NCI-H128 (cell line): ENCODE data around the gene LUC7L3.

Experiments used
- DNase-seq: peaks from one replicate; lab custom pipeline; 2025; ENCODE audit not compliant: unreplicated experiment; lab: John Stamatoyannopoulos, UW

Gene LUC7L3

GRCh38 chr17:50749245-50749644 is 29.8 kb downstream of the LUC7L3 start:
- no peak for DNase-seq

GRCh38 chr17:50754521-50754920 is 35.1 kb downstream of the LUC7L3 start:
- no peak for DNase-seq

GRCh38 chr17:50758524-50758923 is 39.1 kb downstream of the LUC7L3 start:
- DNase-seq = no peak

GRCh38 chr17:50758989-50759544 is 39.7 kb downstream of the LUC7L3 start:
- DNase-seq = no peak

DNA sequence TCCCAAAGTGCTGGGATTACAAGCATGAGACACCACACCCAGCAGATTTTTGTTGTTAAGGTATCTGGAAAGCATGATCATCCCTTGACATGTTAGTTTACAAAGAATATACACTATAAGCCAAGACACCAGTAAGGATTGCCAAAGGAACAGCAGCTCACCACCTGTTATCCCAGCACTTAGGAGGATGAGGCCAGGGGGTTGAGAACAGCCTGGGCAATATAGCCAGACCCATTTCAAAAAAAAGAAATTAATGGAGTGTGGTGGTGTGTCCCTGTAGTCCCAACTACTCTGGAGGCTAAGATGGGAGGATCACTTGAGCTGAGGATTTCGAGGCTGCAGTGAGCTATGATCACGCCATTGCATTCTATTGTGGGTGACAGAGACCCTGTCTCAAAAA is 42.8 kb downstream of the LUC7L3 start:
- DNase-seq = no peak

- DNase-seq = no peak
Measured at GRCh38 chr17:50763716-50764475, 44.5 kb downstream of the LUC7L3 start.

- no peak for DNase-seq
Measured at GRCh38 chr17:50764734-50765149, 45.3 kb downstream of the LUC7L3 start.

DNA sequence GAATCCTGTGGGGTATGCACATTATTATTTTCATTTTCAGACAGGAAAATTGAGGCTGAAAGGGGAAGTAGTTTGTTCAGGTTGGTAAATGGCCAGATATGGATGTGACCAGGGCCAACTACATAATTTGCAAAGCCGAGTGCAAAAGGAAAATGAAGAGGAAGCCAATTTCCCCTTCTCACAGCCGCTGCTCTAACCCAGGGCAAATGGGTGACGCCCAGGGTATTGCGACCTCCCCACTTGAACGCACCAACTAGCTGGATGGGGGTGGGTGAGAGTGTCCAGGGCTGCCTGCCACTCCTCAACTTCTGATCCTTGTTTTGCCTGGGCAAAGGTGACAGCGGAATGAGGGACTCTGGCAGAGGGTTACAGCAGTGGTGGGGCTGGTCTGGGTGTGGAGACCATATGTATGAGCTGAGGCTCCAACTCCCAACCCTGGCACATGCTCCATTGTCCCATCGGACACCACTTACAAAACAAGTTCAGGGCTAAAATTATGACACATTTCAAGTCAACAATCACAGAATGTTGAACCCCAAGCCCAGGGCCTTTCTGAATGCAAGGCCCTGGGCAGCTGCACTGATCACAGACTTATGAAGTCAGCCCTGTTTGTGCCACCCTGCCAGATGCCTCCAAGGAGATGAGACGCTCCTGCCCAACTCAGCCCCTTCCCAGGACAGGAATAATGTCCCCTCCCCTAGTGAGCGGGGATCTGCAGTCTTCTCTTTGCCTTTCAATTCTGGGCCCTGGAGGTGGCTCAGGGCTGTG is 46.2 kb downstream of the LUC7L3 start:
- DNase-seq = no peak

DNA sequence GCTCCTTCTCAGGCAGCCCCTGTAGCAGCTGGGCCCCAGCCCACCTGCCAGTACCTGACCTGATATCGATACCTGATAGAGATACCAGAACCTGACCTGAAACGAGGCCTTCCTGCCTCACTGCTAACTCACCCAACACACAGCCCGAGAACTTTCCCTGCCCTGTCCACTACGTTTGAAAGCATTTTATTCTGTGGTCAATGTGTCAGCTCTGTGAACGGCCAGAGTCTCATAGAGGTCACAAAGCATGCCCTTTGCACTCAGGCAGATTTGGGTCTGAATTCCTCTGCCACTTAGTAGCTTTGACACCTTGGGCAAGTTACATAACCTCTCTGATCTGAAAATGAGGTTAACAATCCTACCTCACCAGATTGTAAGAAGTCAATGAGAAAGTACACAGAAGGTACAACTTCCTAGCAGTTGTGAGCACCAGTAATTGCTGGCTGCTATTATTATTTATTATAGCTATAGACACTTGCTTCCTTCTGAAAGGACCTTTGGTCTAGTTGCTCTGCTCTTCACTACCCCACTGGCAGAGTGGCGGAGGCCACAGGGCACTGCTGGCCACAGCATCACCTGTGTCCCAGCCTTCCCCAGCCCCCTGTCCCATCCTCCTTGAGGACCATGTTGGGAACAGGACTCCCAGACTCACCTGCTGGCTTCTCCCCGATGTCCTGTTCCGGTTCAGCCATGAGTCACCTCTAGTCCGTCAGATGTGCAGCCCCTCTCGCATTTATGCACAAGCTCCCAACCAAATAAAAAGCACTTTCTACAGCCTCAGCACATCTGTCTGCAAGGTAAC is 47.0 kb downstream of the LUC7L3 start:
- DNase-seq = no peak

DNA sequence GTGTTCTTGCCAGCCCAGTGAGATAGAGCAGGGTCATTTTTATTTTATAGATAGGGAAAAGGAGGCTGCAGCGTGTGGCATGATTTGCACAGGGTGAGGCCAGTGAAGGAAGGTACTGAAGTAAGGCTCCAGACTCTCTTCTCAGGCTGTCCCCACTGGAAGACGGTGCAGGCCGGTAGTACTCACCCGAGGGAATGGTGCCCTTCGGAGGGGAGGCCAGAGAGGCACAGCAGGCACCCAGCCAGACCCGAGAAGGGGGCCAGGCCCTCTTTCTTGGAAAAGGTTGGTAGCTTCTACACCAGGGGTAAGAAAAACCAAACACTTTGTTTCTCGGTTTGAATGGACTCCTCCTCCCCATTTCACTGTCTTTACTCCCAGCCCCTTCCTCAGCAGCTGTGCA is 47.6 kb downstream of the LUC7L3 start:
- DNase-seq = no peak

DNA sequence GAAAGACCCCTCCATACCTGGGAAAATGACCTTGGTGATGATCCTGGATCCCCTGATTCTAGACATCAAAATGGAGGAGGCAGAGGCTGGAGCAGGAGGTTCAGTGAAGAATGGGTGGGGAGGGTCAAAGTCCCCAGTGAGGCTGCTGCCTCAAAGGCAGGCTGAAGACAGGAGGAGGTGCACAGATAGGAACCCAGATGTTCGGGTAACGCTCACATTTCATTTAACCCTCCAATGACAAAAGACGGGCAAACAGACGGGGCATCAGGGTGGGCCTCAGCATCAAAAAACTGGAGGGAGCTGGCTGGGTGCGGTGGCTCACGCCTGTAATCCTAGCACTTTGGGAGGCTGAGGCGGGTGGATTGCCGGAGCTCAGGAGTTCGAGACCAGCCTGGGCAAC is 48.0 kb downstream of the LUC7L3 start, which contains the start of gene ANKRD40CL:
Gene ANKRD40CL, minus strand, starts transcription at position 73 of the 400 bp plus-strand sequence. CDS start 605 bp downstream, outside the sequence.
- DNase-seq = no peak

- DNase-seq = no peak
Measured at GRCh38 chr17:50768346-50768761, 49.0 kb downstream of the LUC7L3 start.

DNA sequence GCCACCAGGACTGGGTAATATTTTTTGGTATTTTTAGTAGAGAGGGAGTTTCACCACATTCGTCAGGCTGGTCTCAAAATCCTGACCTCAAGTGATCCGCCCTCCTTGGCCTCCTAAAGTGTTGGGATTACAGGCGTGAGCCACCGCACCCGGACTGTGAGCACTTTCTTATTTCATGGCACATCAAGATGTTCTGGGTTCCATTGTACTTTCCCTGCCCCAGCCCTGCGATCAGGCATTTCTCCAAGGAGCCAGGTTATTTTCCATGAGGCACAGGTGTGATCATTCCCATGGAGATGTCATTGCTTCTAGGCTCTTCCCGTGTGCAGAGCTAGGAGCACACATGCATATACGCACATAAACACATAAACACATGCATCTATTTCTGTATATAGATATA is 50.5 kb downstream of the LUC7L3 start:
- no peak for DNase-seq

- no peak for DNase-seq
Measured at GRCh38 chr17:50770346-50770745, 50.9 kb downstream of the LUC7L3 start.

DNA sequence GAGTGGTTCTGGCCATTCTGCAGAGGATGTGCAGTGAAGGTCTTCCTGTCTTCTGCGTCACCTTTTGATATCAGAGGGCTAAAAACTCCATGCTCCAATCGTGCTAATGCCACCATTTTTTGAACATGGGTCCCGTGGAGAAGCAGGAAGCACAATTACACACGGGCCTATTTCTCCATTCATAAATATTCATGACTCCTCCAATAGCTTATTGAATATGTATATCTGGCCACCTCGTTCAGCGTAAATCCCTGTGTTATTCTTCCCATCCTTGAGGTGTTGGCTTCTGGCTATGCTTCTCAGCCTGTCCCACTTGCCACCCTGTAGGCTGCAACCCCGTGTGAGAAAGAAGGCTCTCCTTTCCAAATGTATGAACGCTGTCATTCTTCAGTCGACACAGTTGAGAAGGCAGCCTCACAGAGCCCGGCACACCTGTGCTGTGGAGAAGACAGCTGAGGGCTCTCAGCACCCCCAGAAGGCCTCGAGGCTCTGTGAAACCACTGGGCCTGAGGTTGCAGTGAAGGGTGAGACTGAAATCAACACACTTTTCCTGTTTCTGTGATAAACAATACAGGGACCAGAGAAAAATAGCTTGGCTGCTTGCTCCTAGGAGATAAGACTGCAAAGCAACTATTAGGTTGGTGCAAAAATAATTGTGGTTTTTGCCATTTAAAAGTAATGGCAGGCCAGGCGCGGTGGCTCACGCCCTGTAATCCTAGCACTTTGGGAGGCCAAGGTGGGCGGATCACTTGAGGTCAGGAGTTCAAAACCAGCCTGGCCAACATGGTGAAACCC is 52.8 kb downstream of the LUC7L3 start:
- no peak for DNase-seq

DNA sequence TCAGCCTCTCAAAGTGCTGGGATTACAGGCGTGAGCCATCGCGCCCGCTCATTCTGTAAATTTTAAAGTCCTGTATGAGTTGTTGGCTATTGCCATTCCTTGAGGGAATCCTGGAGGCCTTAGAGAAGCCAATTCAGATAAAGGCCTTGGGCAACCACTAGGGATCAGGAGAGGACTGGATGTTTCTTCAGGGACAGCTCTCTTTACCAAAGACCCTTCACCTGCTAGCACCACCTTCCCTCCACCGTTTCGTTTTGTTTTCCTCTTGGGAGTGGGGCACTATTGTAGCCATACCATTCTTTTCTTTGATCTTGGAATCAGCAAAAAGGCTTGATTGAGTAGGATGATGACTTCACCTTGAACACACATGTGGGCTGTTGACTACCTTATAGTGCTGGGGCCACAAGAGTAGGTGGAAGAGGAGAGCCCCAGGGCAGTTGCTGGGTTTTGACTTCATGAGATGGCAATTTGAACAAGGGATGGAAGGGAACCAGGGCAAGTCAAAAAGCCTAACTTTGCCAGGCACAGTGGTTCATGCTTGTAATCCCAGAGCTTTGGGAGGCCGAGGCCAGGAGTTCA is 54.9 kb downstream of the LUC7L3 start:
- no peak for DNase-seq

DNA sequence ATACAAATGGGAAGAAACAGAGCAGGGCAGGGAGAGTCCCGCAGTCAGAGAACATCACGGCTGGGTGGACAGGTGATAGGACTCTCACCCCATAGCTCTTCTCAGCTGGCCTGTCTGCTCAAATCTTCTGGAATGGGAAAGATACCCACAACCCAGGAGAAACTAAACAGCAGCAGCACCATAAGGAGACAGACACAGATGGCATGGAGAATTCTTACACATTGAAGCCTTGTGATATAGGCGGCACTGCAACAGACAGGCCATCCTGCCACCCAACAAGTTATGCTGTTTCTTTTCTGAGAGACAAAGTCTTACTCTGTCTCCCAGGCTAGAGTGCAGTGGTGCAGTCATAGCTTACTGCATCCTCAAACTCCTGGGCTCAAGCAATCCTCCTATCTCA is 56.5 kb downstream of the LUC7L3 start:
- DNase-seq = no peak

DNA sequence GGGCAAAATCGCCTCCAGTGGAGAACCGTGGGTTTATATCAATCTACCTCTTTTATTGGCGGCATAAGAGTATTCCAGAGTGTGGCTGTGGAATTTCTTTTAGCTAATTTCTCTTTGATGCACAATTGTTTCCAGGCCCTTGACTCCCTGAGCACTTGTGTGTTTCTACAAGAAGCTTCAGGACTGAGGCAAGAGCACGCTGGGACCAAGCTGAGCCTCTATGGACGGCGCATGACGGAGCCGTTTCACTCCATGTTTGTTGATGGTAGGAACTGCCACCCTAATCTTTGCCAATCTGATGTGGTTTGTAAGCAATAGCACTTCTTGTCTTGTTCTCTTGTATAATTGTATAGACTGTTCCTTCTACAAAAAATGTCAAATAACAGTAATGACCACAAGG is 59.1 kb downstream of the LUC7L3 start:
- DNase-seq = no peak

GRCh38 chr17:50778988-50779387 is 59.6 kb downstream of the LUC7L3 start:
- DNase-seq = no peak

- no peak for DNase-seq
Measured at GRCh38 chr17:50779747-50780353, 60.4 kb downstream of the LUC7L3 start.
